ENCODE results near the gene MCTP2.

- no peak for TF ChIP-seq CTCF (IDR thresholded peaks at IDR 0.05; ENCODE audit: insufficient read depth, low read length)
- no peak for TF ChIP-seq REST (IDR thresholded peaks at IDR 0.05; ENCODE audit: insufficient replicate concordance, low read depth)
Measured at GRCh38 chr15:94305133-94305532, 73.8 kb downstream of the MCTP2 start.
